Measurements from ENCODE around the gene SMIM13. TPM values are rescaled to one million over a fixed set of nuclear protein-coding genes. Genes with fewer than 3 reads are reported as not detected.

Gene SMIM13
- total RNA-seq, 1 donor from 2014 or later: 8.4 TPM

DNA sequence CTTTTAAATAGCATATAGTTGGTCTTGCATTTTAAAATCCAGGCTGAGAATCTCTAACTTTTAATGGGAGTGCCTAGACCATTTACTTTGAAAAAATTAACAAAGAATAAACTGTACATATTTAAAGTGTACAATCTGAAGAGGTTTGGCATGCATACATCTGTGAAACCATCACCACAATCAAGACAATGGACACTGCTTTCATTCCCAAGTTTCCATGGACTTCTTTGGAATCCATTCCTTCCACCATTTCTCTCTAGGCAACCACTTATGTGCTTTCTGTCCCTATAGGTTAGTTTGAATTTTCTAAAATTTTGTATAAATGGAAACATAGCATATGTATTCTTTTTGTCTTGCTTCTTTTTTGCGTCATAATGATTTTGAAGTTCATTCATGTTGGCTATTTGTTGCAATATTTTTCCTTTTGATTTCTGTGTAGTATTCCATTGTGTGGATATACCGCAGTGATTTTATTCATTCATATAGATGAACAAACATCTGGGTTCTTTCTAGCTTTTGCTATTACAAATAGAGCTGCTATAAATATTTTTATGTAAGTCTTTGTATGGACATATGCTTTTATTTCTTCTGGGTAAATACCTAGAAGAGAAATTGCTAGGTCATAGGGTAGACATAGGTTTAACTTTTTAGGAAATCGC is 88.0 kb downstream of the SMIM13 start:
- Histone ChIP-seq H3K9me3 (no peaks in the 10 kb centered on the region), H3K4me1 (no peaks in the 10 kb centered on the region), H3K27ac (no peak overlapping the region), H3K4me3 (no peak overlapping the region), H3K27me3 (no peaks in the 10 kb centered on the region), H3K36me3 (peaks cover 41% of the 10 kb centered on the region)
- DNase-seq: no peak
- TF ChIP-seq, protein P1, sequence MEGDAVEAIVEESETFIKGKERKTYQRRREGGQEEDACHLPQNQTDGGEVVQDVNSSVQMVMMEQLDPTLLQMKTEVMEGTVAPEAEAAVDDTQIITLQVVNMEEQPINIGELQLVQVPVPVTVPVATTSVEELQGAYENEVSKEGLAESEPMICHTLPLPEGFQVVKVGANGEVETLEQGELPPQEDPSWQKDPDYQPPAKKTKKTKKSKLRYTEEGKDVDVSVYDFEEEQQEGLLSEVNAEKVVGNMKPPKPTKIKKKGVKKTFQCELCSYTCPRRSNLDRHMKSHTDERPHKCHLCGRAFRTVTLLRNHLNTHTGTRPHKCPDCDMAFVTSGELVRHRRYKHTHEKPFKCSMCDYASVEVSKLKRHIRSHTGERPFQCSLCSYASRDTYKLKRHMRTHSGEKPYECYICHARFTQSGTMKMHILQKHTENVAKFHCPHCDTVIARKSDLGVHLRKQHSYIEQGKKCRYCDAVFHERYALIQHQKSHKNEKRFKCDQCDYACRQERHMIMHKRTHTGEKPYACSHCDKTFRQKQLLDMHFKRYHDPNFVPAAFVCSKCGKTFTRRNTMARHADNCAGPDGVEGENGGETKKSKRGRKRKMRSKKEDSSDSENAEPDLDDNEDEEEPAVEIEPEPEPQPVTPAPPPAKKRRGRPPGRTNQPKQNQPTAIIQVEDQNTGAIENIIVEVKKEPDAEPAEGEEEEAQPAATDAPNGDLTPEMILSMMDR (IDR thresholded peaks at IDR 0.05): no peak
- ATAC-seq: no peak
- intact Hi-C loops (cut with DNase I): no loop called here

DNA sequence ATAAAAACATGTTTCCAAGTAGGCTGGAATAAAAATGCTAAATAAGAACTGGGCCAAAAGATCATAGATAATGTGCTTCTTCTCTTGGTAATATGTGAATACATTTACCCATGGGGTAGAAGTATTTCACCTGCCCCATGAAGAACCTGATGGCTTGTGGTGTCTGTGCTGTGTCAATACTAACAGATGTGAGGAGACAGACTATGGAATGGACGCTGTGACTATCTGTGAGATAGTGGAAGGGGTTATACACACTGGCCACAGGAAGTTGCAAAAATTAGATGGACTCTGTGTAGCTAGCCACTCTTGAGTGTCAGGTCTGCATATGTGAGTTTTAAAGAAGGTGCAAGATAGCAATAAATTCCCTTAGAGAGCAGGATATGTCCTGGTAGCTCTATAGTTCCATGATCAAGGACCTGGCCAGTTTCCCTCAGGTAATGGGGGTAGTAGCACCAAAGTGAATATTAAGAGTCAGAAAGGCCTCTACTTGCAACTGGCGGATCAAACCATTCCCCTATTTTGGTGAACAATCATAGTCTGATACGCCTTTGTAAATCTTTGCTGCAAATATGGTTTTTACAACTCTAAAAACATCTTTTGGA is 90.2 kb downstream of the SMIM13 start:
- Histone ChIP-seq H3K27me3 (no peaks in the 10 kb centered on the region), H3K9me3 (no peaks in the 10 kb centered on the region), H3K36me3 (peaks cover 64% of the 10 kb centered on the region), H3K4me1 (no peaks in the 10 kb centered on the region), H3K4me3 (no peak overlapping the region), H3K27ac (no peak overlapping the region)
- ATAC-seq (peak; percentile 25), DNase-seq (no peak)
- intact Hi-C loops (cut with DNase I): no loop called here
- TF ChIP-seq, protein P1 (IDR thresholded peaks at IDR 0.05): no peak

DNA sequence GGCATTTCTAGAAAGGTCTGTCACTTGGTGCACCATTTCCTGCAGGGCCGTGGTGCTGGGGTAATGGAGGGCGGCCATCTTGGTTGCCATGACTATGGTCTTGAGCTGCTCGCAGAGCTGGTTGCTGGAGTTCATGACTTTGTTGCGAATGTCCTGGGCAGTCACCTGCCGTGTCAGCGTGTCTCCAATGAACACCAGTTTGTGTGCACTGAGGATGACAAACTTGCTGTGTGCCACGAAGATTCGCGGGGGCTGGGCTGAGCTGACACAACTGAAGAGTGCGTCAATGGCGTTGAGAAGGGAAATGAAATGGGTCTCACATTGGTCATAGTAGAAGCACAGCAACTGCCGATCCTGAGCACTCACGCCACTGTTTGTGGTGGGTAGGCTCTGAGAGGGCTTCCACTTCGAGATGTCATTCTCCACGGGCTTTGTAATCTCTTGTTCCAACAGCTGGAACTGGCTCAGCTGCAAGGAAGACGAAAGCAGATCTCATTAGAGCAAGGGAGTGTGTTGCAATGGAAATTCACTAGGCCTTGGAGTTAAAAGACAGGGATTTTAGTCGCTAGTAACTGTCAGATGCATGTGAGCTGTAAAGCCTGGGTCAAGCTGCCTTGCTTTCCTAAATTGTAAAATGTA is 91.7 kb downstream of the SMIM13 start:
- no peak overlapping the region for H3K27ac ChIP-seq
- DNase-seq (no peak), ATAC-seq (peak; percentile 20)
- H3K4me1 ChIP-seq: no peaks in the 10 kb centered on the region
- no peaks in the 10 kb centered on the region for H3K9me3 ChIP-seq
- peaks cover 78% of the 10 kb centered on the region for H3K36me3 ChIP-seq
- TF ChIP-seq, protein P1 (IDR thresholded peaks at IDR 0.05): no peak
- no peak overlapping the region for H3K4me3 ChIP-seq
- intact Hi-C loops (cut with DNase I): no loop called here
- no peaks in the 10 kb centered on the region for H3K27me3 ChIP-seq

DNA sequence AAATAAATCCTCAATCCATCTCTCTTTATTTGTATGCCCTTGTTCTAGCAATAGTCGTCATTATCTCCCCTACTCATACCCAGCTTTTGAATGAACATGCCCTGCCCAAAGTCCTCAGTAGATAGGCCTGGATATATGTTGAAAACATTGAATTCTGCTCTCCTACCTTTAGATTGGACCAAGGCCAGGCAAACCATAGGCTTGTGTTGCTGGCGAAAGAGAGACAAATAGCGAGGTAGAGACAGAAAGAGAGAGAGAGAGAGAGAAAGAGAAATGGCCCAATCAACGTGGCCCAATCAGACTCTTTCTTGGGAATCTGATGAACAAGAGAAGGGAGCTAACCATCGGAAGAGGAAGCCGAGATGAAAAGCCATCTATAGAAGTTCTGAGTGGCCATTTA is 93.7 kb downstream of the SMIM13 start:
- TF ChIP-seq, protein P1 (IDR thresholded peaks at IDR 0.05): no peak
- intact Hi-C loops (cut with DNase I): no loop called here
- ATAC-seq (no peak), DNase-seq (no peak)
- Histone ChIP-seq H3K9me3 (no peaks in the 10 kb centered on the region), H3K4me3 (no peak overlapping the region), H3K36me3 (peaks cover 98% of the 10 kb centered on the region), H3K27me3 (no peaks in the 10 kb centered on the region), H3K27ac (no peak overlapping the region), H3K4me1 (no peaks in the 10 kb centered on the region)

Other genes starting within 250 kb of the SMIM13 start
- gene GCM2, start 211.8 kb upstream of the SMIM13 start, total RNA-seq: not detected
- gene SYCP2L, start 206.8 kb upstream of the SMIM13 start, total RNA-seq: 0.58 TPM
- 0.23 TPM for gene ELOVL2, start 49.5 kb upstream of the SMIM13 start, total RNA-seq
- gene ERVFRD-1, start 17.9 kb downstream of the SMIM13 start, total RNA-seq: 0.55 TPM
- 194 TPM for gene NEDD9, start 138.8 kb downstream of the SMIM13 start, total RNA-seq